ENCODE results near the gene YJU2.

The YJU2 gene

GRCh38 chr19:4297901-4298809 is 51.3 kb downstream of the YJU2 start:
- no peak overlapping the region for H3K27ac ChIP-seq (ENCODE audit: low read depth, low read length)
- no peak overlapping the region for H2BK5ac ChIP-seq (ENCODE audit: low read depth, low read length, poor library complexity)
- H3K36me3 ChIP-seq (ENCODE audit: control insufficient read depth in 1 of 2, insufficient read depth in 2 of 2, low read length in 2 of 2) = no peaks in the 10 kb centered on the region
- H2AK5ac ChIP-seq (ENCODE audit: low read length) = no peak overlapping the region
- H2AFZ ChIP-seq (ENCODE audit: insufficient read depth, low read length, poor library complexity) = no peak overlapping the region
- H3K79me2 ChIP-seq (ENCODE audit: control insufficient read depth, insufficient read depth, low read length, poor library complexity) = no peaks in the 10 kb centered on the region
- peak overlapping the region; percentile 9 for H3K4me3 ChIP-seq (ENCODE audit: low read depth, low read length)
- H3K27me3 ChIP-seq (ENCODE audit: insufficient read depth, low read length) = no peaks in the 10 kb centered on the region
- no peak overlapping the region for H3K4me2 ChIP-seq (ENCODE audit: low read length)
- no peak overlapping the region for H3K23ac ChIP-seq (ENCODE audit: low read length)
- H2BK12ac ChIP-seq (ENCODE audit: low read length) = no peak overlapping the region
- peak overlapping the region; percentile 10 for H4K91ac ChIP-seq (ENCODE audit: low read depth, low read length)
- peaks cover 3% of the 10 kb centered on the region for H3K9me3 ChIP-seq (ENCODE audit: insufficient read depth, low read depth, low read length)
- DNase-seq = no peak
- H4K8ac ChIP-seq (ENCODE audit: low read depth, low read length) = no peak overlapping the region
- peaks cover 10 to 12% of the 10 kb centered on the region in 2 experiments for H3K4me1 ChIP-seq (ENCODE audit: control insufficient read depth in 1 of 2, insufficient read depth in 2 of 2, low read length in 2 of 2)
- H4K12ac ChIP-seq (ENCODE audit: low read depth, low read length) = no peak overlapping the region
- H3K14ac ChIP-seq (ENCODE audit: low read length) = peak overlapping the region; percentile 3
- H3K9ac ChIP-seq (ENCODE audit: low read length) = no peak overlapping the region
- no CpG with 5 or more reads among the region's 27 CpGs for WGBS (ENCODE audit: extremely low coverage, insufficient coverage, insufficient read length)
- no peak overlapping the region for H3K18ac ChIP-seq (ENCODE audit: low read length)
- H3K79me1 ChIP-seq (ENCODE audit: low read length) = peaks cover 5% of the 10 kb centered on the region
- no peak overlapping the region for H2BK120ac ChIP-seq (ENCODE audit: insufficient read depth, low read length, poor library complexity)
- H3K4ac ChIP-seq (ENCODE audit: low read depth, low read length) = no peak overlapping the region

DNA sequence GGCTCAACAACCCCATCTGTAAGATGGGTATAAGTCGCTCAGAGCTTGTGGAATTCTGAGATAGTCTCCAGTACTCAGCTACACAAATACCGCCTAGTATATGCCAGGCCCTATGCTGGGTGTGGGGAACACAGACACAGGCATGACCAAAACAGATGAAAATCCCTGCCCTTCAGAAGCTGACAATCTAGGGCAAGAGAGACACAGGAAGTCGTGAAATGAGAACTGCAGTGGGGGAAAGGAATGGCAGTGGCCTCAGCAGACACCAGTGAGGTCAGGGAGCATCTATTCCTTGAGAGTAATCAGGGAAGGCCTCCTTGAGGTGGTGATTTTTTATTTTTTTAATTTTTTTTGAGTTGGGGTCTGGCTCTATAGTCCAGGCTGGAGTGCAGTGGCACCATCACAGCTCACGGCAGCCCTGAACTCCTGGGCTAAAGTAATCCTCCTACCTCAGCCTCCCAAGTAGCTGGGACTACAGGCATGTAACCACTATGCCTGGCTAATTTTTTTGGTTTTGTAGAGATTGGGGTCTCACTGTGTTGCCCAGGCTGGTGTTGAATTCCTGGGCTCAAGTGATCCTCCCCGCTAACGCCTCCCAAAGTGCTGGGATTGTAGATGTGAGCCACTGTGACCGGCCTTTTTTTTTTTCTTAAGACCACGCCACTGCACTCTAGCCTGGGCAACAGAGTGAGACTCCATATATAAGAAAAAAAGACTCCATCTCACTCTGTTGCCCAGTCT is 52.1 kb downstream of the YJU2 start:
- H3K9ac ChIP-seq (ENCODE audit: low read length) = no peak overlapping the region

GRCh38 chr19:4300589-4300988 is 53.7 kb downstream of the YJU2 start:
- H3K9me3 ChIP-seq (ENCODE audit: insufficient read depth, low read depth, low read length) = peaks cover under 1% of the 10 kb centered on the region
- H2BK120ac ChIP-seq (ENCODE audit: insufficient read depth, low read length, poor library complexity) = no peak overlapping the region
- H3K27ac ChIP-seq (ENCODE audit: low read depth, low read length) = no peak overlapping the region
- no peak overlapping the region for H2AK5ac ChIP-seq (ENCODE audit: low read length)
- no peak overlapping the region for H3K14ac ChIP-seq (ENCODE audit: low read length)
- no peaks in the 10 kb centered on the region for H3K79me2 ChIP-seq (ENCODE audit: control insufficient read depth, insufficient read depth, low read length, poor library complexity)
- no peak overlapping the region for H4K12ac ChIP-seq (ENCODE audit: low read depth, low read length)
- DNase-seq = peak in 1 of 2 donors; percentile 3
- H4K8ac ChIP-seq (ENCODE audit: low read depth, low read length) = no peak overlapping the region
- no peak overlapping the region for H2AFZ ChIP-seq (ENCODE audit: insufficient read depth, low read length, poor library complexity)
- H3K4me3 ChIP-seq (ENCODE audit: low read depth, low read length) = no peak overlapping the region
- H3K79me1 ChIP-seq (ENCODE audit: low read length) = peaks cover 7% of the 10 kb centered on the region
- peaks cover 14 to 17% of the 10 kb centered on the region in 2 experiments for H3K4me1 ChIP-seq (ENCODE audit: control insufficient read depth in 1 of 2, insufficient read depth in 2 of 2, low read length in 2 of 2)
- no CpG with 5 or more reads among the region's 3 CpGs for WGBS (ENCODE audit: extremely low coverage, insufficient coverage, insufficient read length)
- H3K23ac ChIP-seq (ENCODE audit: low read length) = no peak overlapping the region
- H3K9ac ChIP-seq (ENCODE audit: low read length) = no peak overlapping the region
- no peak overlapping the region for H4K91ac ChIP-seq (ENCODE audit: low read depth, low read length)
- H2BK12ac ChIP-seq (ENCODE audit: low read length) = no peak overlapping the region
- no peaks in the 10 kb centered on the region for H3K36me3 ChIP-seq (ENCODE audit: control insufficient read depth in 1 of 2, insufficient read depth in 2 of 2, low read length in 2 of 2)
- H3K4me2 ChIP-seq (ENCODE audit: low read length) = no peak overlapping the region
- no peaks in the 10 kb centered on the region for H3K27me3 ChIP-seq (ENCODE audit: insufficient read depth, low read length)
- H2BK5ac ChIP-seq (ENCODE audit: low read depth, low read length, poor library complexity) = no peak overlapping the region
- no peak overlapping the region for H3K4ac ChIP-seq (ENCODE audit: low read depth, low read length)
- H3K18ac ChIP-seq (ENCODE audit: low read length) = no peak overlapping the region

More for the DNA sequence above, 52.1 kb downstream of the YJU2 start:
- Histone ChIP-seq H2AK5ac (ENCODE audit: low read length) (no peak overlapping the region), H3K18ac (ENCODE audit: low read length) (no peak overlapping the region), H3K79me2 (ENCODE audit: control insufficient read depth, insufficient read depth, low read length, poor library complexity) (no peaks in the 10 kb centered on the region), H3K9me3 (ENCODE audit: insufficient read depth, low read depth, low read length) (peaks cover 3% of the 10 kb centered on the region), H3K4me2 (ENCODE audit: low read length) (no peak overlapping the region), H4K91ac (ENCODE audit: low read depth, low read length) (no peak overlapping the region), H2AFZ (ENCODE audit: insufficient read depth, low read length, poor library complexity) (no peak overlapping the region), H3K14ac (ENCODE audit: low read length) (no peak overlapping the region), H2BK5ac (ENCODE audit: low read depth, low read length, poor library complexity) (no peak overlapping the region), H2BK120ac (ENCODE audit: insufficient read depth, low read length, poor library complexity) (no peak overlapping the region), H4K12ac (ENCODE audit: low read depth, low read length) (no peak overlapping the region), H3K4me1 (ENCODE audit: control insufficient read depth in 1 of 2, insufficient read depth in 2 of 2, low read length in 2 of 2) (peaks cover 12 to 13% of the 10 kb centered on the region in 2 experiments), H3K4ac (ENCODE audit: low read depth, low read length) (no peak overlapping the region), H4K8ac (ENCODE audit: low read depth, low read length) (no peak overlapping the region), H3K27me3 (ENCODE audit: insufficient read depth, low read length) (no peaks in the 10 kb centered on the region), H3K27ac (ENCODE audit: low read depth, low read length) (no peak overlapping the region), H3K36me3 (ENCODE audit: control insufficient read depth in 1 of 2, insufficient read depth in 2 of 2, low read length in 2 of 2) (no peaks in the 10 kb centered on the region), H3K79me1 (ENCODE audit: low read length) (peaks cover 7% of the 10 kb centered on the region), H3K4me3 (ENCODE audit: low read depth, low read length) (no peak overlapping the region), H3K23ac (ENCODE audit: low read length) (no peak overlapping the region), H2BK12ac (ENCODE audit: low read length) (no peak overlapping the region)
- DNase-seq = no peak
- no CpG with 5 or more reads among the region's 8 CpGs for WGBS (ENCODE audit: extremely low coverage, insufficient coverage, insufficient read length)

DNA sequence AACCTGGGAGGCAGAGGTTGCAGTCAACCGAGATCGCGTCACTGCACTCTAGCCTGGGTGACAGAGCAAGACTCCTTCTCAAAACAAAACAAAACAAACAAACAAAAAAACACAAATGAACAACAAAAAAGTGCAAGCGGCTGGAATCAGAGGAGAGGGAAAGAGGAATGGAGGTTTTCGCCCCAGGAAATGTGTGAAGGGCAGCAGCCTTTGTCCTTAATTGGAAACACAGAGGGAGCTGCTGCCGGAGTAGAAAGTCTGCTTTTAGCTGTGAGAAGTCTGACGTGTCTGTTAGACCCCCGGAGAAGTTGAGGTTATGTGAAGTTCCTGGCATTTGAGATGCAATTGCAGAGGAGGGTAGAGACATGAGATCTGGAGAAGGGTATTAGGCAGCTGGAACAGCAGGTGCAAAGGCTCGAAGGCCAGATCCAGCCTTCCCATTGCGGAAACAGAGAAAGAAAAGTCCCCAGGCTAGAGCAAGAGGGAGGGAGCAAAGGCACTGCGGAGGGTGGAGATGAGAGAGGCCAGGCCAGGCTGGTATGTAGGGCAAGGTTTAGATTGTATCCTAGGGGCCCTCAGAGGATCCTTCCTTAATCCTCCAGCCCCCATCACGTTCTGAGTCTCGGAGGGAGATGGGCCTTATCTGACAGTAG is 54.8 kb downstream of the YJU2 start:
- Histone ChIP-seq H4K91ac (ENCODE audit: low read depth, low read length) (peak overlapping the region; percentile 28), H2AK5ac (ENCODE audit: low read length) (no peak overlapping the region), H2AFZ (ENCODE audit: insufficient read depth, low read length, poor library complexity) (no peak overlapping the region), H3K4me2 (ENCODE audit: low read length) (peak overlapping the region; percentile 33), H4K12ac (ENCODE audit: low read depth, low read length) (no peak overlapping the region), H2BK120ac (ENCODE audit: insufficient read depth, low read length, poor library complexity) (peak overlapping the region; percentile 23), H3K4me3 (ENCODE audit: low read depth, low read length) (no peak overlapping the region), H3K14ac (ENCODE audit: low read length) (peak overlapping the region; percentile 12), H2BK5ac (ENCODE audit: low read depth, low read length, poor library complexity) (peak overlapping the region; percentile 15), H3K4ac (ENCODE audit: low read depth, low read length) (peak overlapping the region; percentile 13), H3K4me1 (ENCODE audit: control insufficient read depth in 1 of 2, insufficient read depth in 2 of 2, low read length in 2 of 2) (peaks cover 14 to 17% of the 10 kb centered on the region in 2 experiments), H2BK12ac (ENCODE audit: low read length) (no peak overlapping the region), H3K79me1 (ENCODE audit: low read length) (peaks cover 7% of the 10 kb centered on the region), H3K9ac (ENCODE audit: low read length) (no peak overlapping the region), H3K79me2 (ENCODE audit: control insufficient read depth, insufficient read depth, low read length, poor library complexity) (no peaks in the 10 kb centered on the region), H3K18ac (ENCODE audit: low read length) (peak overlapping the region; percentile 16), H3K9me3 (ENCODE audit: insufficient read depth, low read depth, low read length) (peaks cover 3% of the 10 kb centered on the region), H3K23ac (ENCODE audit: low read length) (no peak overlapping the region), H3K27me3 (ENCODE audit: insufficient read depth, low read length) (no peaks in the 10 kb centered on the region), H3K36me3 (ENCODE audit: control insufficient read depth in 1 of 2, insufficient read depth in 2 of 2, low read length in 2 of 2) (no peaks in the 10 kb centered on the region), H4K8ac (ENCODE audit: low read depth, low read length) (peak overlapping the region; percentile 51), H3K27ac (ENCODE audit: low read depth, low read length) (peak overlapping the region; percentile 36)
- WGBS (ENCODE audit: extremely low coverage, insufficient coverage, insufficient read length) = no CpG with 5 or more reads among the region's 13 CpGs
- DNase-seq = peak; percentile 78 to 83
